Testis (tissue), 2 donors: ENCODE results near the gene FRY.

Experiments
- CTCF ChIP-seq, 3 experiments: fragments of 450-650 bp in 2 of 3; fragments of 200-600 bp in 1 of 3; sonication (generic) in 1 of 3; IDR thresholded peaks; one replicate each; pipeline ENCODE4 v1.5.1; 2016 to 2019; ENCODE audit warnings: antibody characterized with exemption in 3 of 3, mild to moderate bottlenecking in 2 of 3, moderate library complexity in 1 of 3
- POLR2A ChIP-seq: fragments of 450-650 bp; IDR thresholded peaks from one replicate; pipeline ENCODE4 v1.6.1; 2017; ENCODE audit warnings: antibody characterized with exemption, mild to moderate bottlenecking, moderate library complexity

- TF ChIP-seq POLR2A (no peak), CTCF (IDR thresholded peaks at IDR 0.05) (no peak)
These were observed 33.9 kb upstream of the FRY start for GRCh38 chr13:31997641-31998040.
